DMS79 treated with DMSO at 0.1 percent for 48 hours (cell line): ENCODE results near the gene LPAR1.

Source experiments
- DNase-seq: peaks from one replicate; lab custom pipeline; 2025; lab: John Stamatoyannopoulos, UW

Gene LPAR1

GRCh38 chr9:111037708-111038330 lies 451 bp downstream of the LPAR1 start:
- DNase-seq, result peak; percentile 25

DNA sequence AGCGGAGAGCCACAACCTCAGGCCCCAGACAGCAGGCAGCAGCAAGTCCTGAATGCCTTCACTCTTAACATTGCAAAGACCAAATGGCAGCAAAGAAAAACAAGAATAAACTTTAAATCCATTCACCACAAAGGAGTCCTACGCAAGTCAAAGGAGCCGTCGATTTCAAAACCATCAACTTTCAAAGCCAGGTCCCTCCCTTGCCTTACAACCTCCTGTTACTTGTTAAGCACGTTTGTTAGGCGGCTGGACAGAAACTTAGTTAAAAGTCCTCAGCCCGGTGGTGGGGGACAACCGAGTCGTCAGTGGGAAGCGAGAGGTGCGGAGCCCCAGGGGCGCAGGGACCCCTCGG lies 938 bp downstream of the LPAR1 start:
- DNase-seq, result no peak

DNA sequence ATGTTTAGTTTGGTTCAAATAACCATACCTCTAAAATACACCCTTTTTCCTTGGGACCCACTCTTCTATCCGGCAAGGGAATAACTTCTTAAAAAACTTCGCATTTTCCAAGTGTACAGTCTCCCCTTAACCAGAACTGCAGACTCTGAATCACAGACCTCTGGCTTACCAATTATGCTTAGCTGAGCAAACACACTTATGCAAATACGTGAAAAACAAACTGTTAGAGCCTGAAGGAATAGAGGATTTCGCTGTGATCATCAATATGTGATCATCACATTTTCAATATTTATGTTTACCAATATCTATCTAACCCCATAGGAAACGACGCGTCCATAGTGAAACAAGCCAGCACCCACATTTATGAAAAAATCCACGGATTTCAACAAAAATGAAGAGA lies 1.3 kb downstream of the LPAR1 start:
- DNase-seq, result peak; percentile 56

GRCh38 chr9:111036429-111036789 lies 1.9 kb downstream of the LPAR1 start:
- peak; percentile 56 for DNase-seq

- peak; percentile 43 for DNase-seq
Observed at GRCh38 chr9:111035543-111036428, 2.5 kb downstream of the LPAR1 start.

GRCh38 chr9:111034898-111035539 lies 3.3 kb downstream of the LPAR1 start:
- no peak for DNase-seq

GRCh38 chr9:111034170-111034897 lies 3.9 kb downstream of the LPAR1 start:
- DNase-seq, result no peak

DNA sequence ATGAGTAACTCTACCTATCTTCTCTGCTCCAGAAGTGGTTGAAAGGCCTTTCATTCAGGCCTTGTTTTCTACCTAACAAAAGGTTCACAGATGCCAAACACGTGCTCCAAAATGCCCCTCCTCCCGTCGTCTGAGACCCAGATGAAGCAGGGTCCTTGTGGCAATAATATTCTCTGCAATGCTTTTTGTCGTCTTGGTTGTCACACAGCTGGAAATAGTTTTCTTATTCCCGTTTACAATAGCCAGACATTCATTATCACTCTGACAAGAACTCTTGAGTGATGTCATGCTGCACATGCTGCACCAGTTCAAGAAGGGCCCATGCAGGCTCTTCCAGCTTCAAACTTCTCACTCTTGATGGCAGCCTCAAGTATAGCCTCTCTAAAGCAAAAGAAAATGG lies 7.8 kb downstream of the LPAR1 start:
- no peak for DNase-seq

GRCh38 chr9:111029260-111029659 lies 9.0 kb downstream of the LPAR1 start:
- no peak for DNase-seq

DNA sequence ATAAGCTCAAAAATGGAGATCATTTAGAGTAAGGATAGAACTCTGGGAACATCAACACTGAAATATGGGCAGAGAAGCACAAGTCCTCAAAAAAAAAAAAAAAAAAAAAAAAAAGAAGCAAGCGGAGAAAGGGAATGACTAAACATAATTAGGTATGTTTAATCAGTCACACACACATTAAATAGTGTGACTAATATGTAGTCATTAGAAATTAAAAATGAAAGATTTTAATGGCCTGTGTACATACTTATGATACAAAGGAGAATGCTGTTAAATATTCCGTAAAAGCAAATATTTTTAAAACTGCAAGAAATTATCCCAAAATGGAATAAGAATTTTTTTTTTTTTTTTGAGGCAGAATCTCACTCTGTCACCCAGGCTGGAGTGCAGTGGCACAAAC lies 10.5 kb downstream of the LPAR1 start:
- no peak for DNase-seq

DNA sequence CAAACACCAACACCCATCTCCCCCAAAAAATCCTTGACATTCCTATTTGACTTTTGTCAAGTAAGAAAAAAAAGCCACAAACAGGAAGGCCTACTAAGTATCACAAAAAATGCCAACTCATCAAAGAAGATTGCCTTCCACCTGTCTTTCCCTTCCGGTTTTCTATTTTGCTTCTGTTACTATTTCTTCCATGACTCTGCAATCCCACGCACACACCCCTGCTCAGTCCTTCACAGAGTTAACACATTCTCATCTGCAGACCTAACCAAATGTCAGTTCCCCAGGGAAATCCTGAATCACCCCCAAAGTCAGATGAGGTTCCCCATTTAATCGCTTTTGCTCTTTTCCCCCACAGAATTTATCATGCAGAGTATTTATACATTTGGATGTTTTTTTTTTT lies 15.1 kb downstream of the LPAR1 start:
- DNase-seq, result no peak

GRCh38 chr9:111020594-111020993 lies 17.7 kb downstream of the LPAR1 start:
- no peak for DNase-seq

- DNase-seq, result peak; percentile 64
Observed at GRCh38 chr9:111016426-111017045, 21.7 kb downstream of the LPAR1 start.

- DNase-seq, result no peak
Observed at GRCh38 chr9:111016016-111016415, 22.3 kb downstream of the LPAR1 start.

DNA sequence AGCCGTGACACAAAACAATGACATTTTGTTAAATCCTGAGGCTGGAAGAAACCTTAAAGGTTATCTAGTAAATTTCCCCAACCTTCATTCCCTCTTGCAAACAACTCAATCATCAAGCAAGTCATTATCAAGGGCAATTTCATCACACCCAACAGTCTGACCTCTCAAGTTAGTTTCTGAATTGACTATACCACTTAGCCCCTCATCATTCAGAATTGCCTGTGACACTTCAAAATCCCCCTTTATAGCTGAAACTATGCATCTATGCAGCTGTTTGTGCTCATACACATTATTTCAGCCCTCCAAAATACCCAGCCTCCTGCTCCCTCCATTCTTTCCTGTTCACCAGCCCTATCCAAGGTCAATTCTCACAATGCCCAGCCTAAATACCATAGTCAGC lies 24.6 kb downstream of the LPAR1 start:
- peak; percentile 85 for DNase-seq

- DNase-seq, result peak; percentile 90
Observed at GRCh38 chr9:111013250-111013649, 25.0 kb downstream of the LPAR1 start.

GRCh38 chr9:111008158-111009075 lies 29.9 kb downstream of the LPAR1 start:
- no peak for DNase-seq

- no peak for DNase-seq
Observed at GRCh38 chr9:111005746-111006470, 32.4 kb downstream of the LPAR1 start.

DNA sequence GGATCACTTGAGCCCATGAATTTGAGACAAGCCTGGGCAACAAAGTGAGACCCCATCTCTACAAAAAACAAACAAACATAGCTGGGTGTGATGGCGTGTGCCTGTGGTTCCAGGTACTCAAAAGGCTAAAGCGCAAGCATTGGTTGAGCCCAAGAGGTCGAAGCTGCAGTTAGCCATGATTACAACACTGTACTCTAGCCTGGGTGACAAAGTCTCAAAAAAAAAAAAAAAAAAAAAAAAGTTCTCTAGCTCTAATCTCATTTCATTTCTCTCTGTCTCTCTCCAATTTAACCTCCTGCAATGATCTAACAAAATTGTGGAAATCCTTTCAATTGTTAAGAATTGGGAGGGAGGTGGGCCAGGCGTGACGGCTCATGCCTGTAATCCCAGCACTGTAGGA lies 33.3 kb downstream of the LPAR1 start:
- no peak for DNase-seq

- DNase-seq, result no peak
Observed at GRCh38 chr9:111003182-111003581, 35.1 kb downstream of the LPAR1 start.
